ENCODE results near the gene CLIP3. TPM values are rescaled to one million over a fixed set of nuclear protein-coding genes. Genes with fewer than 3 reads are reported as not detected.

The CLIP3 gene
- total and polyA plus RNA-seq, 2 of the 13 experiments (the other 11 are each of a cell fraction or from before 2014, with no cell fraction given): 0.15 to 1.2 TPM

DNA sequence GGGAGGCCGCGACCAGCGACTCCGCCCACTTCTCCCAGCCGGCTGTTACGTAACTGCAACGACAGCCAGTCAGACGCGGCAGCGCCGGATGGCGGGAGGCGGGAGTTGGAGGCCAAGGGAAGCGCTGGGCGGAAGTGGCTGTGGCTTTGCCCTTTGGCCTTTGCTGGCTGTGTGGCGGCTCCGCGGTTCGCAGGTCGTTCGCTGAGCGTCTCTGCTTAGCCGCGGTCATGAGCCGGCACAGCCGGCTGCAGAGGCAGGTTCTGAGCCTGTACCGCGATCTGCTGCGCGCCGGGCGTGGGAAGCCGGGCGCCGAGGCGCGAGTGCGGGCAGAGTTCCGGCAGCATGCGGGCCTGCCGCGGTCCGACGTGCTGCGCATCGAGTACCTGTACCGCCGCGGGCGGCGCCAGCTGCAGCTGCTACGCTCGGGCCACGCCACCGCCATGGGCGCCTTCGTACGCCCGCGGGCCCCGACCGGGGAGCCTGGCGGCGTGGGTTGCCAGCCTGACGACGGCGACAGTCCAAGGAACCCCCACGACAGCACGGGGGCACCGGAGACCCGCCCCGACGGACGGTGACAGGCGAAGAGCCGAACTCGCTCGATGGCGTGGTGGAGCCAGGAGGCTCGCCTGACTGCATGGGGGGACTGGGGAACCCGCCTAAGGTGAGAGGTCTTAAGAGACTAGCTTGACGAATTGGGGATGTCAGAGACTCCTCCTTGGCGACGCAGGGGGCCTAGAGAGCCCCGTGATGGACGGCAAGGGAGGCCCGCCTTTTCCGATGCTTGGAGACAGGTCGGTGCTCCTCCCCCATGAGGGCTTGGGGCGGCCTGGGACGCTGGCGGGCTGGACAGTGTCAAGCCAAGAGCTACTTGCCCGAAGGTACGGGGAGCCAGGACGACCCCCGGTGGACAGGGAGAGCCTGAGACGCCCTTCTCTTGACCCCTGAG lies 37.4 kb downstream of the CLIP3 start, which contains the start of gene SDHAF1 (continued):
- TF ChIP-seq ZNF557 (CRISPR knock-in tag; IDR thresholded peaks at IDR 0.05): no peak
- no peak for TF ChIP-seq MBD4 (IDR thresholded peaks at IDR 0.05; ENCODE audit: borderline replicate concordance, low read length)
- TF ChIP-seq, protein P1, sequence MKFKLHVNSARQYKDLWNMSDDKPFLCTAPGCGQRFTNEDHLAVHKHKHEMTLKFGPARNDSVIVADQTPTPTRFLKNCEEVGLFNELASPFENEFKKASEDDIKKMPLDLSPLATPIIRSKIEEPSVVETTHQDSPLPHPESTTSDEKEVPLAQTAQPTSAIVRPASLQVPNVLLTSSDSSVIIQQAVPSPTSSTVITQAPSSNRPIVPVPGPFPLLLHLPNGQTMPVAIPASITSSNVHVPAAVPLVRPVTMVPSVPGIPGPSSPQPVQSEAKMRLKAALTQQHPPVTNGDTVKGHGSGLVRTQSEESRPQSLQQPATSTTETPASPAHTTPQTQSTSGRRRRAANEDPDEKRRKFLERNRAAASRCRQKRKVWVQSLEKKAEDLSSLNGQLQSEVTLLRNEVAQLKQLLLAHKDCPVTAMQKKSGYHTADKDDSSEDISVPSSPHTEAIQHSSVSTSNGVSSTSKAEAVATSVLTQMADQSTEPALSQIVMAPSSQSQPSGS (CRISPR knock-in tag; IDR thresholded peaks at IDR 0.05): peak; percentile 59; the same call in 1 of the 2 replicates
- TF ChIP-seq ZNF781 (CRISPR knock-in tag; IDR thresholded peaks at IDR 0.05; ENCODE audit: borderline replicate concordance, not compliant biosample characterization): peak; percentile 15
- TF ChIP-seq, protein P2, sequence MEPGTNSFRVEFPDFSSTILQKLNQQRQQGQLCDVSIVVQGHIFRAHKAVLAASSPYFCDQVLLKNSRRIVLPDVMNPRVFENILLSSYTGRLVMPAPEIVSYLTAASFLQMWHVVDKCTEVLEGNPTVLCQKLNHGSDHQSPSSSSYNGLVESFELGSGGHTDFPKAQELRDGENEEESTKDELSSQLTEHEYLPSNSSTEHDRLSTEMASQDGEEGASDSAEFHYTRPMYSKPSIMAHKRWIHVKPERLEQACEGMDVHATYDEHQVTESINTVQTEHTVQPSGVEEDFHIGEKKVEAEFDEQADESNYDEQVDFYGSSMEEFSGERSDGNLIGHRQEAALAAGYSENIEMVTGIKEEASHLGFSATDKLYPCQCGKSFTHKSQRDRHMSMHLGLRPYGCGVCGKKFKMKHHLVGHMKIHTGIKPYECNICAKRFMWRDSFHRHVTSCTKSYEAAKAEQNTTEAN (CRISPR knock-in tag; conservative IDR thresholded peaks at IDR 0.05): 0 out of 2 replicates have a peak, but pooled peaks have one; percentile 19
- TF ChIP-seq CREM (IDR thresholded peaks at IDR 0.05): peak; percentile 86
- TF ChIP-seq CREM (CRISPR knock-in tag; IDR thresholded peaks at IDR 0.05): no peak
- TF ChIP-seq, protein P3, sequence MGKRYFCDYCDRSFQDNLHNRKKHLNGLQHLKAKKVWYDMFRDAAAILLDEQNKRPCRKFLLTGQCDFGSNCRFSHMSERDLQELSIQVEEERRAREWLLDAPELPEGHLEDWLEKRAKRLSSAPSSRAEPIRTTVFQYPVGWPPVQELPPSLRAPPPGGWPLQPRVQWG (CRISPR knock-in tag; IDR thresholded peaks at IDR 0.05; ENCODE audit: borderline replicate concordance, low read depth): no peak
- no peak for TF ChIP-seq NFE2L2 (IDR thresholded peaks at IDR 0.05; ENCODE audit: low read length)
- TF ChIP-seq, protein P4, sequence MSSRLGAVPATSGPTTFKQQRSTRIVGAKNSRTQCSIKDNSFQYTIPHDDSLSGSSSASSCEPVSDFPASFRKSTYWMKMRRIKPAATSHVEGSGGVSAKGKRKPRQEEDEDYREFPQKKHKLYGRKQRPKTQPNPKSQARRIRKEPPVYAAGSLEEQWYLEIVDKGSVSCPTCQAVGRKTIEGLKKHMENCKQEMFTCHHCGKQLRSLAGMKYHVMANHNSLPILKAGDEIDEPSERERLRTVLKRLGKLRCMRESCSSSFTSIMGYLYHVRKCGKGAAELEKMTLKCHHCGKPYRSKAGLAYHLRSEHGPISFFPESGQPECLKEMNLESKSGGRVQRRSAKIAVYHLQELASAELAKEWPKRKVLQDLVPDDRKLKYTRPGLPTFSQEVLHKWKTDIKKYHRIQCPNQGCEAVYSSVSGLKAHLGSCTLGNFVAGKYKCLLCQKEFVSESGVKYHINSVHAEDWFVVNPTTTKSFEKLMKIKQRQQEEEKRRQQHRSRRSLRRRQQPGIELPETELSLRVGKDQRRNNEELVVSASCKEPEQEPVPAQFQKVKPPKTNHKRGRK (CRISPR knock-in tag; IDR thresholded peaks at IDR 0.05): no peak
- TF ChIP-seq, protein P5, sequence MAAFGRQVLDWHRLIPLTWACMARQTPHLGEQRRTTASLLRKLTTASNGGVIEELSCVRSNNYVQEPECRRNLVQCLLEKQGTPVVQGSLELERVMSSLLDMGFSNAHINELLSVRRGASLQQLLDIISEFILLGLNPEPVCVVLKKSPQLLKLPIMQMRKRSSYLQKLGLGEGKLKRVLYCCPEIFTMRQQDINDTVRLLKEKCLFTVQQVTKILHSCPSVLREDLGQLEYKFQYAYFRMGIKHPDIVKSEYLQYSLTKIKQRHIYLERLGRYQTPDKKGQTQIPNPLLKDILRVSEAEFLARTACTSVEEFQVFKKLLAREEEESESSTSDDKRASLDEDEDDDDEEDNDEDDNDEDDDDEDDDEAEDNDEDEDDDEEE (CRISPR knock-in tag; IDR thresholded peaks at IDR 0.05): peak; percentile 89
- TF ChIP-seq, protein P6, sequence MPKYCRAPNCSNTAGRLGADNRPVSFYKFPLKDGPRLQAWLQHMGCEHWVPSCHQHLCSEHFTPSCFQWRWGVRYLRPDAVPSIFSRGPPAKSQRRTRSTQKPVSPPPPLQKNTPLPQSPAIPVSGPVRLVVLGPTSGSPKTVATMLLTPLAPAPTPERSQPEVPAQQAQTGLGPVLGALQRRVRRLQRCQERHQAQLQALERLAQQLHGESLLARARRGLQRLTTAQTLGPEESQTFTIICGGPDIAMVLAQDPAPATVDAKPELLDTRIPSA (CRISPR knock-in tag; IDR thresholded peaks at IDR 0.05; ENCODE audit: borderline replicate concordance): no peak; the same call in 1 of the 2 replicates
- peak; percentile 96 for TF ChIP-seq GABPB1 (CRISPR knock-in tag; IDR thresholded peaks at IDR 0.05)
- TF ChIP-seq ZFP82 (CRISPR knock-in tag; IDR thresholded peaks at IDR 0.05; ENCODE audit: borderline replicate concordance): peak; percentile 78; the same call in 1 of the 2 replicates
- no peak for TF ChIP-seq ZNF101 (CRISPR knock-in tag; IDR thresholded peaks at IDR 0.05; ENCODE audit: borderline replicate concordance, low read depth)
- TF ChIP-seq, protein P7, sequence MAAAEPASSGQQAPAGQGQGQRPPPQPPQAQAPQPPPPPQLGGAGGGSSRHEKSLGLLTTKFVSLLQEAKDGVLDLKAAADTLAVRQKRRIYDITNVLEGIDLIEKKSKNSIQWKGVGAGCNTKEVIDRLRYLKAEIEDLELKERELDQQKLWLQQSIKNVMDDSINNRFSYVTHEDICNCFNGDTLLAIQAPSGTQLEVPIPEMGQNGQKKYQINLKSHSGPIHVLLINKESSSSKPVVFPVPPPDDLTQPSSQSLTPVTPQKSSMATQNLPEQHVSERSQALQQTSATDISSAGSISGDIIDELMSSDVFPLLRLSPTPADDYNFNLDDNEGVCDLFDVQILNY (CRISPR knock-in tag; conservative IDR thresholded peaks at IDR 0.05): peak; percentile 86; the same call in 1 of the 2 replicates
- TF ChIP-seq GATAD2A (CRISPR knock-in tag; IDR thresholded peaks at IDR 0.05): no peak
- no peak for TF ChIP-seq ZEB1 (IDR thresholded peaks at IDR 0.05; ENCODE audit: insufficient replicate concordance, low read depth)
- TF ChIP-seq RARA (CRISPR knock-in tag; IDR thresholded peaks at IDR 0.05): no peak; the same call in 1 of the 2 replicates
- TF ChIP-seq RARG (CRISPR knock-in tag; IDR thresholded peaks at IDR 0.05; ENCODE audit: low read depth): no peak

Data from HepG2 (cell line).